Neutrophil (primary cell): Measurements from ENCODE around the gene SUCLG1.

ENCODE experiments used
- H3K27ac ChIP-seq: fragments of 200-600 bp; sonication (generic); 2 replicates; pipeline ENCODE4 v1.5.1; 2016; ENCODE audit warnings: mild to moderate bottlenecking, moderate library complexity
- H3K27me3 ChIP-seq: fragments of 200-600 bp; sonication (generic); 2 replicates; pipeline ENCODE4 v1.6.0; 2016; ENCODE audit warnings: mild to moderate bottlenecking
- H3K36me3 ChIP-seq: fragments of 200-600 bp; sonication (generic); 2 replicates; pipeline ENCODE4 v1.5.1; 2017
- H3K4me1 ChIP-seq, 2 experiments: fragments of 200-600 bp in 1 of 2; sonication (generic) in 1 of 2; 1 replicate in 1 of 2; 2 replicates in 1 of 2; pipeline versions ENCODE4 v1.5.1 to v1.6.1; 2013 to 2016; ENCODE audit warnings: low read depth in 1 of 2, low read length in 1 of 2, mild to moderate bottlenecking in 1 of 2, moderate library complexity in 1 of 2; ENCODE audit not compliant: control insufficient read depth in 1 of 2, insufficient read depth in 1 of 2
- H3K4me3 ChIP-seq, 2 experiments: fragments of 200-600 bp in 1 of 2; sonication (generic) in 1 of 2; 1 replicate in 1 of 2; 2 replicates in 1 of 2; pipeline ENCODE4 v1.5.1; 2013 to 2016; ENCODE audit warnings: low read depth in 1 of 2, low read length in 1 of 2, mild to moderate bottlenecking in 1 of 2, moderate library complexity in 1 of 2
- H3K9me3 ChIP-seq: fragments of 200-600 bp; sonication (generic); 2 replicates; pipeline ENCODE4 v1.5.1; 2016
- CTCF ChIP-seq: fragments of 200-600 bp; sonication (generic); IDR thresholded peaks from 2 replicates; pipeline ENCODE4 v1.5.1; 2016; ENCODE audit warnings: antibody characterized with exemption

Gene SUCLG1

DNA sequence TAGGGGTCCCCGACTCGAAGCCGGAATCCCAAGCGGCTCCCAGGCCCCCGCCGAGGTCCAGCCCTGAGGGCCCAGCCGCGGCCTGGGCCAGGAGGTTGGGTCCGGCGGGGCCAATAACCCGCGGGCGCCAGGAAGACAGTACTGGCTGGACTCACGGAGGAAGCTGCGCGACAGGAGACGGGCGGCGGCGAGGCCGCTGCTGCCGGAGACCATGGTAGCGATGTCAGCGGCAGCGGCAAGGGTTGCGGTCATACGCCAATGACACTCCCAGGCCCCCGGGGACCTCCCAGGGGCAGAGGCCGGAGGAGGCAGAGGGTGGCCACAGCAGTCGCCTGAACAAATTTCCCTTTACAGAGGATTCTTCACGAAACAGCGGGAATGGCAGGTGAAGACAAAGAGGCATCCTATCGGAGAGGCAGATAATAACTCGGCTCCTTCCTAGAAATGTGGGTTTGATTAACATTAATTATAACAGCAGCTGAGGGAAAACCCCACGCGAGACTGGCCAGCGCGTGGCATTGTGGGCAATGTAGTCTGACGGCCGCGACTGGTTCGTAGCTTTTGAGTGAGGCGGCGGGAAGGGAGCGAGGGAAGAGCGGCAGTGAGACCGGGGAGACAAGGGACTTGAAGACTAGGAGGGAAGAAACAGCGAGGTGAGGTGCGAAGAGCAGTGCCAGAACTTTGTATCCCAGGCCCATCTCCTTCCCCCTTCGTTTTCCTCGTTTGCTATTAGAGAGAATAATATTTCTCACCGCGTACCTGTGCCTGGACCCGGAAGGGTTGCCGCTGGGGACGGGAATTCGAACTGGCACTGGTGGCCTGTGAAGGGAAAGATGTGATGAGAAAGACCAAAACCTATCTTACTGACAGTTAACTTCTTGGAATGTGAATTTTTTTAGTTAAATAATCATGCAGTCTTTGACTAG lies at the start of gene SUCLG1:
Gene SUCLG1, minus strand, starts transcription at position 263 of the 926 bp plus-strand sequence. Its CDS starts 11 bp downstream, at position 252.
- peak within 1 kb of the TSS; percentile 80 to 91 for H3K4me3 ChIP-seq
- TF ChIP-seq CTCF = peak; percentile 21
- H3K4me1 ChIP-seq = peaks cover 41 to 48% of the 10 kb centered on the region in 2 experiments
- no peaks in the 10 kb centered on the region for H3K27me3 ChIP-seq
- peak within 1 kb of the TSS; percentile 90 for H3K27ac ChIP-seq
- no peaks in the 10 kb centered on the region for H3K9me3 ChIP-seq
- no peaks in the 10 kb centered on the region for H3K36me3 ChIP-seq

- Histone ChIP-seq H3K9me3 (no peaks in the 10 kb centered on the region), H3K4me1 (no peaks in the 10 kb centered on the region), H3K27me3 (peaks cover 4% of the 10 kb centered on the region), H3K27ac (no peak overlapping the region), H3K4me3 (no peak overlapping the region), H3K36me3 (no peaks in the 10 kb centered on the region)
- TF ChIP-seq CTCF = no peak
These were observed 39.2 kb upstream of the SUCLG1 start for GRCh38 chr2:84498150-84498799.

- Histone ChIP-seq H3K27me3 (no peaks in the 10 kb centered on the region), H3K4me1 (no peaks in the 10 kb centered on the region), H3K36me3 (no peaks in the 10 kb centered on the region), H3K27ac (no peak overlapping the region), H3K4me3 (no peak overlapping the region), H3K9me3 (no peaks in the 10 kb centered on the region)
- no peak for TF ChIP-seq CTCF
These were observed 38.2 kb upstream of the SUCLG1 start for GRCh38 chr2:84497285-84497684.

DNA sequence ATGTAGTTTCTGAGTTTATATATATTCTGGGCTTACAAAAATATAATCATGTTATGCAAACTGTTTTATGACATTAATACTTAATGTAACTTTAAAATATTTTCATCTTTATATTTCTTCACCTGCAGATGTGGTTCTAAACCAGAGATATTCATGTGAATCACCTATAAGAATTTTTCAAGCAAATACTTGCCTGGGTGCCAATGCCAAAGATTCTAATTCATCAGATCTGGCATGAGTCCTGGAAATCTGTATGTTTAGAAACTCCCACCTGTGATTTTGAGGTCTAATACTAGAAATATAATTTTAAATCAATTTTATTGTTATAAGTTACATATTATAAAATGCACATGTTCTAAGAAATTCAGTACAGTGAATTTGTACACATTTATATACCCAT lies 37.3 kb upstream of the SUCLG1 start:
- no peak overlapping the region for H3K4me3 ChIP-seq
- no peaks in the 10 kb centered on the region for H3K36me3 ChIP-seq
- no peaks in the 10 kb centered on the region for H3K9me3 ChIP-seq
- H3K27ac ChIP-seq = no peak overlapping the region
- no peaks in the 10 kb centered on the region for H3K27me3 ChIP-seq
- no peak for TF ChIP-seq CTCF
- no peaks in the 10 kb centered on the region for H3K4me1 ChIP-seq

GRCh38 chr2:84495539-84496146 lies 36.6 kb upstream of the SUCLG1 start:
- no peaks in the 10 kb centered on the region for H3K36me3 ChIP-seq
- no peaks in the 10 kb centered on the region for H3K4me1 ChIP-seq
- H3K27ac ChIP-seq = no peak overlapping the region
- H3K27me3 ChIP-seq = no peaks in the 10 kb centered on the region
- TF ChIP-seq CTCF = no peak
- no peak overlapping the region for H3K4me3 ChIP-seq
- H3K9me3 ChIP-seq = no peaks in the 10 kb centered on the region
